Neuronal stem cell (in vitro differentiated cells): ENCODE data around the gene COQ8A. TPM values are rescaled to one million over a fixed set of nuclear protein-coding genes. Genes with fewer than 3 reads are reported as not detected.

Source experiments
- DNase-seq: peaks from one replicate; pipeline ENCODE4 v3.0.0-alpha.2; 2013; ENCODE audit warnings: low spot score
- H2AFZ ChIP-seq: one replicate; pipeline ENCODE4 v1.6.1; 2013; ENCODE audit warnings: mild to moderate bottlenecking, low read length, inconsistent platforms
- H2AK5ac ChIP-seq: 2 replicates; pipeline ENCODE4 v1.6.1; 2013; ENCODE audit warnings: low read depth, mild to moderate bottlenecking, inconsistent platforms, low read length, moderate library complexity, mixed read lengths
- H2BK120ac ChIP-seq: 2 replicates; pipeline ENCODE4 v1.6.1; 2013; ENCODE audit warnings: low read depth, mild to moderate bottlenecking, inconsistent platforms, low read length, moderate library complexity, mixed read lengths
- H2BK12ac ChIP-seq: one replicate; pipeline ENCODE4 v1.6.1; 2013; ENCODE audit warnings: low read length, inconsistent platforms
- H2BK15ac ChIP-seq: 2 replicates; pipeline ENCODE4 v1.6.1; 2013; ENCODE audit warnings: mild to moderate bottlenecking, low read length, inconsistent platforms, mixed read lengths
- H2BK5ac ChIP-seq: one replicate; pipeline ENCODE4 v1.6.1; 2013; ENCODE audit warnings: inconsistent platforms, mild to moderate bottlenecking, low read length, moderate library complexity
- H3K14ac ChIP-seq: one replicate; pipeline ENCODE4 v1.6.1; 2013; ENCODE audit warnings: low read length, inconsistent platforms
- H3K18ac ChIP-seq: 2 replicates; pipeline ENCODE4 v1.6.1; 2013; ENCODE audit warnings: low read length, inconsistent platforms
- H3K23ac ChIP-seq: 2 replicates; pipeline ENCODE4 v1.6.1; 2013; ENCODE audit warnings: low read depth, mild to moderate bottlenecking, mixed read lengths, low read length, inconsistent platforms; ENCODE audit not compliant: poor library complexity
- H3K27ac ChIP-seq: replicated peaks from 3 replicates; pipeline ENCODE4 v1.5.1; 2013; ENCODE audit warnings: low read length, inconsistent platforms
- H3K27me3 ChIP-seq, 3 experiments: 2 replicates each; pipeline ENCODE4 v1.6.1; 2013; ENCODE audit warnings: low read length in 3 of 3, mild to moderate bottlenecking in 2 of 3, inconsistent platforms in 1 of 3, low read depth in 1 of 3, mixed read lengths in 1 of 3, moderate library complexity in 1 of 3; ENCODE audit not compliant: control insufficient read depth in 3 of 3, insufficient read depth in 3 of 3
- H3K36me3 ChIP-seq, 2 donors: replicated peaks in 1 of 2; 2 replicates each; pipeline ENCODE4 v1.6.1; 2013; ENCODE audit warnings: low read length in 2 of 2; ENCODE audit not compliant: control insufficient read depth in 2 of 2, insufficient read depth in 2 of 2
- H3K4ac ChIP-seq: 2 replicates; pipeline ENCODE4 v1.6.1; 2013; ENCODE audit warnings: inconsistent platforms, mild to moderate bottlenecking, low read length, moderate library complexity
- H3K4me1 ChIP-seq, 2 donors: 1 replicate in 1 of 2; 2 replicates in 1 of 2; pipeline ENCODE4 v1.6.1; 2013; ENCODE audit warnings: low read length in 2 of 2, low read depth in 1 of 2; ENCODE audit not compliant: control insufficient read depth in 2 of 2, insufficient read depth in 1 of 2
- H3K4me2 ChIP-seq: one replicate; pipeline ENCODE4 v1.6.1; 2013; ENCODE audit warnings: mild to moderate bottlenecking, low read length, inconsistent platforms; ENCODE audit not compliant: insufficient read depth, poor library complexity, severe bottlenecking
- H3K4me3 ChIP-seq, 2 donors: 2 replicates each; pipeline ENCODE4 v1.5.1; 2013; ENCODE audit warnings: low read length in 2 of 2, mild to moderate bottlenecking in 2 of 2, inconsistent platforms in 1 of 2, moderate library complexity in 1 of 2
- H3K79me1 ChIP-seq: one replicate; pipeline ENCODE4 v1.6.1; 2013; ENCODE audit warnings: low read depth, mild to moderate bottlenecking, inconsistent platforms, low read length, moderate library complexity
- H3K9ac ChIP-seq: one replicate; pipeline ENCODE4 v1.6.1; 2013; ENCODE audit warnings: mild to moderate bottlenecking, low read depth, low read length, inconsistent platforms; ENCODE audit not compliant: poor library complexity
- H3K9me3 ChIP-seq, 2 donors: replicated peaks in 1 of 2; 2 replicates each; pipeline versions ENCODE3 to v1.6.1; 2013; ENCODE audit warnings: low read length in 2 of 2, mild to moderate bottlenecking in 2 of 2, inconsistent platforms in 1 of 2, low read depth in 1 of 2, mixed read lengths in 1 of 2, moderate library complexity in 1 of 2; ENCODE audit not compliant: control insufficient read depth in 2 of 2, insufficient read depth in 1 of 2
- H4K8ac ChIP-seq: one replicate; pipeline ENCODE4 v1.6.1; 2013; ENCODE audit warnings: low read depth, mild to moderate bottlenecking, inconsistent platforms, low read length, moderate library complexity
- H4K91ac ChIP-seq: one replicate; pipeline ENCODE4 v1.6.1; 2013; ENCODE audit warnings: low read length, low read depth, mild to moderate bottlenecking, inconsistent platforms; ENCODE audit not compliant: poor library complexity
- WGBS, 2 donors: extraction: QIAGEN DNeasy Blood & Tissue Kit; methylation state at CpG; one replicate each; pipeline ENCODE4 v1.1.7; 2013; ENCODE audit warnings: missing lambda C conversion rate in 2 of 2, mixed read lengths in 1 of 2; ENCODE audit not compliant: insufficient read length in 2 of 2, insufficient replicate concordance in 1 of 2; ENCODE audit errors: extremely low coverage in 2 of 2; 5-methylcytosine and 5-hydroxymethylcytosine counted together
- polyA plus RNA-seq, 2 experiments: library from polyadenylated mRNA; stranded (reverse); fragments of 200-250 nt; gene quantifications; one replicate each; pipeline ENCODE4 v1.2.3, GENCODE V29; 2013

COQ8A gene
- polyA plus RNA-seq (2013, experiment 1 of 2), result 9.2 TPM
- 8.8 TPM for polyA plus RNA-seq (2013, experiment 2 of 2)

GRCh38 chr1:226940029-226940805, at the start of gene COQ8A:
TSS of gene COQ8A (plus strand) at chr1:226940294. CDS start at chr1:226961386, 21,092 bp downstream.
- H3K4me3 ChIP-seq, result peak within 1 kb of the TSS; percentile 68 to 84
- peak within 1 kb of the TSS; percentile 98 for H3K4me2 ChIP-seq
- H4K91ac ChIP-seq, result peak within 1 kb of the TSS; percentile 93
- peak within 1 kb of the TSS; percentile 94 for H3K9ac ChIP-seq
- peak within 1 kb of the TSS; percentile 81 for H2BK15ac ChIP-seq
- peak within 1 kb of the TSS; percentile 99 for H3K23ac ChIP-seq
- H3K27ac ChIP-seq, result peak within 1 kb of the TSS; percentile 91
- DNase-seq, result peak; percentile 99
- H3K36me3 ChIP-seq, result no peaks in the 10 kb centered on the region
- peaks cover 0 to 3% of the 10 kb centered on the region in 2 donors for H3K9me3 ChIP-seq
- peak within 1 kb of the TSS; percentile 46 for H2BK12ac ChIP-seq
- H3K79me1 ChIP-seq, result peaks cover 3% of the 10 kb centered on the region
- peak within 1 kb of the TSS; percentile 99 for H2AFZ ChIP-seq
- no peak within 1 kb of the TSS for H2AK5ac ChIP-seq
- H3K4ac ChIP-seq, result peak within 1 kb of the TSS; percentile 90
- peak within 1 kb of the TSS; percentile 93 for H4K8ac ChIP-seq
- H2BK120ac ChIP-seq, result no peak within 1 kb of the TSS
- no CpG with 5 or more reads among the region's 73 CpGs for WGBS, 2 donors
- H3K18ac ChIP-seq, result peak within 1 kb of the TSS; percentile 99
- peak within 1 kb of the TSS; percentile 75 for H3K14ac ChIP-seq
- no peaks in the 10 kb centered on the region for H3K27me3 ChIP-seq
- H3K4me1 ChIP-seq, result peaks cover 9 to 14% of the 10 kb centered on the region in 2 donors
- H2BK5ac ChIP-seq, result peak within 1 kb of the TSS; percentile 89

GRCh38 chr1:226890331-226891108, 49.6 kb upstream of the COQ8A start:
- Histone ChIP-seq H3K4me3 (no peak overlapping the region), H3K9me3 (no peaks in the 10 kb centered on the region), H3K4ac (no peak overlapping the region), H3K27ac (no peak overlapping the region), H3K4me1 (peaks cover 0 to 1% of the 10 kb centered on the region in 2 donors), H3K9ac (peak overlapping the region; percentile 3), H4K8ac (no peak overlapping the region), H3K79me1 (no peaks in the 10 kb centered on the region), H3K18ac (no peak overlapping the region), H2AFZ (no peak overlapping the region), H4K91ac (no peak overlapping the region), H2BK15ac (no peak overlapping the region), H3K4me2 (no peak overlapping the region), H2BK5ac (no peak overlapping the region), H3K23ac (no peak overlapping the region), H3K27me3 (no peaks in the 10 kb centered on the region), H2AK5ac (peak overlapping the region; percentile 7), H3K36me3 (peaks cover 38 to 54% of the 10 kb centered on the region in 2 donors), H3K14ac (no peak overlapping the region), H2BK120ac (no peak overlapping the region), H2BK12ac (no peak overlapping the region)
- no CpG with 5 or more reads among the region's 22 CpGs for WGBS, 2 donors
- DNase-seq, result no peak

- no peak overlapping the region for H2AK5ac ChIP-seq
- no peak overlapping the region for H3K14ac ChIP-seq
- H3K4ac ChIP-seq, result no peak overlapping the region
- no peak overlapping the region for H2BK5ac ChIP-seq
- no peak overlapping the region for H3K9ac ChIP-seq
- no peaks in the 10 kb centered on the region for H3K79me1 ChIP-seq
- H3K4me1 ChIP-seq, result peaks cover 0 to 1% of the 10 kb centered on the region in 2 donors
- peaks cover 40 to 52% of the 10 kb centered on the region in 2 donors for H3K36me3 ChIP-seq
- no CpG with 5 or more reads among the region's 11 CpGs for WGBS, 2 donors
- H4K91ac ChIP-seq, result no peak overlapping the region
- no peak overlapping the region for H3K27ac ChIP-seq
- no peak for DNase-seq
- H4K8ac ChIP-seq, result no peak overlapping the region
- H3K27me3 ChIP-seq, result no peaks in the 10 kb centered on the region
- no peak overlapping the region for H3K18ac ChIP-seq
- H2BK120ac ChIP-seq, result no peak overlapping the region
- no peak overlapping the region for H3K4me2 ChIP-seq
- no peak overlapping the region for H2AFZ ChIP-seq
- no peak overlapping the region for H2BK15ac ChIP-seq
- no peaks in the 10 kb centered on the region for H3K9me3 ChIP-seq
- H3K23ac ChIP-seq, result no peak overlapping the region
- no peak overlapping the region for H2BK12ac ChIP-seq
- H3K4me3 ChIP-seq, result no peak overlapping the region
These were observed 48.7 kb upstream of the COQ8A start for GRCh38 chr1:226891346-226891745.
